T-cell (primary cell): ENCODE measurements around the gene PRDM11. TPM values are rescaled to one million over a fixed set of nuclear protein-coding genes. Genes with fewer than 3 reads are reported as not detected.
A peak's percentile ranks its signal among the peaks of the same experiment; 100 is the strongest.

ENCODE experiments used
- ATAC-seq, 4 experiments: fragments of 200-7000 bp in 3 of 4; fragments of 150-1000 bp in 1 of 4; cut with Tn5 transposase; replicated peaks in 1 of 4; 1 replicate in 3 of 4; 2 replicates in 1 of 4; pipeline ENCODE4 v1.10.0; 2021; ENCODE audit warnings: moderate library complexity in 3 of 4, mild to moderate bottlenecking in 2 of 4, moderate number of reproducible peaks in 1 of 4
- CTCF ChIA-PET, 2 donors: fragments of 300-600 bp; sonication (Branson Sonifier 250); formaldehyde crosslinking; loops; one replicate each; lab custom pipeline; 2022; ENCODE audit warnings: antibody characterized with exemption in 2 of 2; lab: Charles Lee
- POLR2A ChIA-PET, 2 donors: fragments of 300-600 bp; sonication (Branson Sonifier 250); formaldehyde crosslinking; loops; one replicate each; lab custom pipeline; 2022; ENCODE audit warnings: antibody characterized with exemption in 2 of 2; lab: Charles Lee
- DNase-seq, 35 experiments: peaks; one replicate each; pipeline versions ENCODE4 v3.0.0 to v3.0.0-alpha.2; 2013 to 2023
- H3K27ac ChIP-seq: one replicate; pipeline ENCODE4 v1.5.1; 2013; ENCODE audit warnings: low read length
- H3K27me3 ChIP-seq, 2 experiments: replicated peaks in 1 of 2; 1 replicate in 1 of 2; 2 replicates in 1 of 2; pipeline versions ENCODE4 v1.6.1 to v1.7.0; 2013; ENCODE audit warnings: low read length in 1 of 2, mixed read lengths in 1 of 2; ENCODE audit not compliant: control insufficient read depth in 2 of 2, insufficient read depth in 2 of 2; ENCODE audit errors: extremely low read depth in 1 of 2
- H3K36me3 ChIP-seq, 2 donors: 1 replicate in 1 of 2; 2 replicates in 1 of 2; pipeline versions ENCODE4 v1.6.1 to v1.7.0; 2013; ENCODE audit warnings: low read length in 1 of 2; ENCODE audit not compliant: control insufficient read depth in 2 of 2, insufficient read depth in 1 of 2; ENCODE audit errors: extremely low read depth in 1 of 2
- H3K4me1 ChIP-seq, 2 experiments: 1 replicate in 1 of 2; 2 replicates in 1 of 2; pipeline versions ENCODE4 v1.6.1 to v1.7.0; 2013; ENCODE audit warnings: low read length in 2 of 2, mixed read lengths in 1 of 2; ENCODE audit not compliant: insufficient read depth in 2 of 2, control insufficient read depth in 1 of 2; ENCODE audit errors: extremely low read depth in 1 of 2
- H3K4me3 ChIP-seq, 2 donors: 1 replicate in 1 of 2; 2 replicates in 1 of 2; pipeline versions ENCODE4 v1.5.1 to v1.7.0; 2013; ENCODE audit warnings: mild to moderate bottlenecking in 2 of 2, low read length in 1 of 2, moderate library complexity in 1 of 2; ENCODE audit not compliant: control insufficient read depth in 1 of 2; ENCODE audit errors: extremely low read depth in 1 of 2
- H3K9me3 ChIP-seq: 2 replicates; pipeline ENCODE4 v1.7.0; 2013
- H3K27ac Mint-ChIP-seq, 2 donors: one replicate each; pipeline ENCODE4 v1.8.0; 2020 to 2021; ENCODE audit warnings: mild to moderate bottlenecking in 2 of 2, mixed read lengths in 2 of 2
- H3K27me3 Mint-ChIP-seq, 2 donors: one replicate each; pipeline ENCODE4 v1.8.0; 2021 to 2022; ENCODE audit warnings: mixed read lengths in 2 of 2
- H3K36me3 Mint-ChIP-seq: one replicate; pipeline ENCODE4 v1.8.0; 2021; ENCODE audit warnings: mixed read lengths
- H3K4me1 Mint-ChIP-seq, 3 donors: one replicate each; pipeline ENCODE4 v1.8.0; 2020 to 2022; ENCODE audit warnings: mixed read lengths in 3 of 3, mild to moderate bottlenecking in 1 of 3
- H3K4me3 Mint-ChIP-seq, 3 donors: one replicate each; pipeline ENCODE4 v1.8.0; 2020 to 2022; ENCODE audit warnings: mild to moderate bottlenecking in 3 of 3, mixed read lengths in 3 of 3, moderate library complexity in 3 of 3
- H3K9me3 Mint-ChIP-seq, 3 donors: one replicate each; pipeline ENCODE4 v1.8.0; 2020 to 2022; ENCODE audit warnings: mixed read lengths in 3 of 3
- WGBS: methylation state at CpG from one replicate; pipeline ENCODE4 v1.1.5; 2013; ENCODE audit warnings: missing lambda C conversion rate; ENCODE audit not compliant: insufficient coverage; 5-methylcytosine and 5-hydroxymethylcytosine counted together
- total RNA-seq, 35 experiments: library from RNA in 6 of 35; stranded (reverse) in 6 of 35; fragments of 120-200 nt in 1 of 35; gene quantifications; one replicate each; pipeline versions ENCODE4 v1.2.1 to v1.2.4 and lab custom pipeline; 2013 to 2026

The PRDM11 gene
- total RNA-seq, 5 donors from 2014 or later (not counting 1 experiment from before 2014, with no cell fraction given), result 8.7 to 12.5 (median 10.6) TPM

DNA sequence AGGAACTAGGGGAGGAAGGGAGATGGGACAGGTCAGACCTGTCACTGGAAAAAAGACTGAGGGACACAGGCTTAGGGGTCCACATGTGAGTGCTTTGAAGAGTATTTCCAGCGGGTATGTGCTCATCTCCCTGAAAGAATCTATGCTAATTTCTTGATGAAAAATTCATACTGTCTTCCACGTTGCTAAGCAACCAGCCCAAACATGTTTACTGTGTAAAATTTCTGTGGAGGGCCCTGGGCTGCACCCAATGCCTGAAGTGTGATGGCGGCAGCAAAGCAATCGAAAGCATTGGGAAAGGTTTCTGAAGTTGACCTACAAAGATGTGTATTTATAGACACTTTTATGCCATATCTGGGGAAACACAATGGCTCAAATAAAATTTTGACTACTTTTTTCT, 132.3 kb downstream of the PRDM11 start:
- Histone ChIP-seq H3K4me3 (no peak overlapping the region), H3K36me3 (no peaks in the 10 kb centered on the region), H3K27ac (no peak overlapping the region), H3K27me3 (peaks cover 0 to 14% of the 10 kb centered on the region in 2 experiments), H3K9me3 (no peaks in the 10 kb centered on the region), H3K4me1 (no peaks in the 10 kb centered on the region)
- no peaks in the 10 kb centered on the region for H3K36me3 Mint-ChIP-seq
- ATAC-seq, result no peak
- peaks cover 0 to 2% (median 0%) of the 10 kb centered on the region in 3 donors for H3K4me1 Mint-ChIP-seq
- DNase-seq, result peak in 2 of 35 experiments; percentile 12 to 51
- WGBS, result 61% methylated on average over 2 of the region's 4 CpGs
- no peak overlapping the region for H3K4me3 Mint-ChIP-seq
- no peak overlapping the region for H3K27ac Mint-ChIP-seq
- peaks cover 7% of the 10 kb centered on the region in 3 donors for H3K9me3 Mint-ChIP-seq
- H3K27me3 Mint-ChIP-seq, result peaks cover 29 to 30% of the 10 kb centered on the region in 2 donors
- POLR2A ChIA-PET, result no interaction called here
- CTCF ChIA-PET, result no interaction called here

DNA sequence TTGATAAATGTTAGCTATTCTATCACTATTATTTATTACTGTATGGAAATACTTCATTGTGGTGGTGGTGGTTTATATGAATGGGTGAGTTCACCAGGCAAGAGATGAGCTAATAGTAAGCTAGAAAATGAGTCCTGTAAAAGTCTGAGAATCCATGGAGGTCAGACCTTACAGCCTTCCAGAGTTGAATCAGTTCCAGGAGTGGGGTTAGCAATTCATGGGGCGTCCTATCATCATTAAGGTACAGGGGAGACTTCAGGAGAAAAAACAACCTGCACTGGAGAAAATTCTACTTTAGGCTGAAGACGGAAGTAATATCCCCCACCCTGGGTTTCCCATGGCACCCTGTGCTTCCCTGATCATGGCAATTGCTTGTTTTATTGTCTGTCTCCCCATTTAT, 133.2 kb downstream of the PRDM11 start:
- ATAC-seq (no peak), DNase-seq (no peak)
- H3K4me3 ChIP-seq, result no peak overlapping the region
- WGBS, result 86% methylated on average over 1 of the region's 2 CpGs
- Mint-ChIP-seq H3K27ac (no peak overlapping the region), H3K36me3 (no peaks in the 10 kb centered on the region), H3K4me1 (peaks cover 0 to 2% (median 0%) of the 10 kb centered on the region in 3 donors), H3K4me3 (no peak overlapping the region), H3K9me3 (peaks cover 7% of the 10 kb centered on the region in 3 donors), H3K27me3 (peaks cover 32 to 35% of the 10 kb centered on the region in 2 donors)
- H3K36me3 ChIP-seq, result no peaks in the 10 kb centered on the region
- H3K27ac ChIP-seq, result no peak overlapping the region
- ChIA-PET CTCF (no interaction called here), POLR2A (no interaction called here)
- H3K27me3 ChIP-seq, result peaks cover 0 to 17% of the 10 kb centered on the region in 2 experiments
- H3K9me3 ChIP-seq, result no peaks in the 10 kb centered on the region
- no peaks in the 10 kb centered on the region for H3K4me1 ChIP-seq

DNA sequence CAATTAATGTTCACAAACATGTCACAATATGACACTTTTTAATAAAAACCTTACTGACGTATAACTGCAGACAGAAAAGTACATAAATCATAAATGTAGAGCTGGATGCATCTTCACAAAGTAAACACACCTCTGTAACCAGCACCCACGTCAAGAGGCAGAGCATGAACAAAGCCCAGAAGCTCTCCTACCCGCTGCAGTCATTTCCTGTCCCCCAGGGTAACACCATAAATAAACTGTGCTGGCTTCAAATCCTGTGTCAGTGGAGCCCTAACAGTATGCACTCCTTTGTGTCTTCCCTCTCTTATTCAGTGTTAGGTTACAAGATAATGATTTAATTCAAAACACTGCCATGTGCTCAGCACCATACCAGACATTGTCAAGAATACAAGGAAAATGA, 134.0 kb downstream of the PRDM11 start:
- Mint-ChIP-seq H3K36me3 (no peaks in the 10 kb centered on the region), H3K4me3 (no peak overlapping the region), H3K4me1 (peaks cover 1 to 2% (median 2%) of the 10 kb centered on the region in 3 donors), H3K27me3 (peaks cover 31 to 42% of the 10 kb centered on the region in 2 donors), H3K9me3 (peaks cover 7% of the 10 kb centered on the region in 3 donors), H3K27ac (no peak overlapping the region)
- ChIA-PET POLR2A (interaction anchor here in 1 of 2 donors (0.5 kb wide), 1 partner anchor 164 kb away, joined by 4 read pairs; no protein-coding TSS in a partner anchor), CTCF (no interaction called here)
- WGBS, result 83% methylated on average over 1 of the region's 3 CpGs
- H3K36me3 ChIP-seq, result no peaks in the 10 kb centered on the region
- H3K4me1 ChIP-seq, result no peaks in the 10 kb centered on the region
- no peaks in the 10 kb centered on the region for H3K9me3 ChIP-seq
- no peak overlapping the region for H3K4me3 ChIP-seq
- peaks cover 0 to 24% of the 10 kb centered on the region in 2 experiments for H3K27me3 ChIP-seq
- H3K27ac ChIP-seq, result no peak overlapping the region
- peak in 14 of 35 experiments; percentile 2 to 70 (median 14) for DNase-seq
- ATAC-seq, result peak in 3 of 4 experiments; percentile 42 to 97 (median 53)

DNA sequence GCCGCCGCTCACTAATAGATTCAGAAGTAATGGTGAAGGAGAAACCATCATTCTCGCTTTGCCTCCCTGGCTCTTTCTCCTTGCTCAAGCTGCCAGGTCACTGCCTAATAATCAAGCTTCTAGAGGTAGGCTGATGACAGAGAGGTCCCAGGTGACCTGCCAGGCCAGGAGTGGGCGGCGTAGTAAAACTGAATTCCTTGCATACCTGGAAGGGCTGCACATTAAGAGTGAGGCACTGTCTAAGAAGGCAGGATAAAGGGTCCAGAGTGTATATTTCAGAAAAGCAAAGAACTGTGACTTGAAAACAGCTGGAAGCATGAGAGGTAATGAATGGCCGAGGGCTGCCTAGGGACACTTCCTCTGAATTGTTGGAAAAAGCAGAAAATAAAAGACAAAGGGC, 135.6 kb downstream of the PRDM11 start:
- ChIA-PET CTCF (no interaction called here), POLR2A (no interaction called here)
- H3K27ac ChIP-seq, result no peak overlapping the region
- DNase-seq, result no peak
- no peaks in the 10 kb centered on the region for H3K36me3 ChIP-seq
- H3K9me3 Mint-ChIP-seq, result peaks cover 7% of the 10 kb centered on the region in 3 donors
- H3K27me3 Mint-ChIP-seq, result peaks cover 35 to 46% of the 10 kb centered on the region in 2 donors
- 94% methylated on average over 2 of the region's 6 CpGs for WGBS
- peaks cover 3 to 34% of the 10 kb centered on the region in 2 experiments for H3K27me3 ChIP-seq
- H3K4me1 Mint-ChIP-seq, result peaks cover 2 to 5% (median 2%) of the 10 kb centered on the region in 3 donors
- no peak overlapping the region for H3K4me3 ChIP-seq
- ATAC-seq, result no peak
- H3K9me3 ChIP-seq, result no peaks in the 10 kb centered on the region
- H3K27ac Mint-ChIP-seq, result no peak overlapping the region
- no peak overlapping the region for H3K4me3 Mint-ChIP-seq
- H3K36me3 Mint-ChIP-seq, result no peaks in the 10 kb centered on the region
- peaks cover 0 to 3% of the 10 kb centered on the region in 2 experiments for H3K4me1 ChIP-seq

Other genes with a start within 250 kb of the PRDM11 start
- gene TP53I11, start 195.8 kb upstream of the PRDM11 start, total RNA-seq, result 10 to 100 TPM in 4 of 5 donors, 1 to 10 TPM in 1; 6.6 to 27.0 (median 16.4) TPM
- gene SYT13, start 139.7 kb downstream of the PRDM11 start, total RNA-seq, result under 1 TPM in 3 of 5 donors, not detected in 2; 0.03 to 0.20 (median 0.18) TPM